PC-9 (cell line): ENCODE measurements around the gene AMDHD1. TPM values are rescaled to one million over a fixed set of nuclear protein-coding genes. Genes with fewer than 3 reads are reported as not detected.

Source experiments
- BruUV-seq: library from RNA; stranded (reverse); fragments of 400-500 nt; replicated peaks from 2 replicates; lab custom pipeline; 2021; lab: Mats Ljungman, UMichigan
- CTCF ChIA-PET: fragments of 300-600 bp; sonication (Branson Sonifier 250); formaldehyde crosslinking; loops from one replicate; lab custom pipeline; 2022; ENCODE audit warnings: antibody characterized with exemption; lab: Charles Lee
- POLR2A ChIA-PET: fragments of 300-600 bp; sonication (Branson Sonifier 250); formaldehyde crosslinking; loops from one replicate; lab custom pipeline; 2022; ENCODE audit warnings: antibody characterized with exemption; ENCODE audit not compliant: unreplicated experiment; lab: Charles Lee
- DNase-seq, 2 experiments: peaks; one replicate each; pipeline versions ENCODE4 v3.0.0 to v3.0.0-alpha.2; 2015 to 2022; ENCODE audit warnings: mixed read lengths in 1 of 2
- H2AFZ ChIP-seq: fragments of 200-600 bp; sonication (generic); 2 replicates; pipeline ENCODE4 v1.8.1; 2017; ENCODE audit warnings: antibody characterized with exemption
- H3F3A ChIP-seq: fragments of 200-600 bp; sonication (generic); 2 replicates; pipeline ENCODE4 v1.8.1; 2017; ENCODE audit warnings: antibody characterized with exemption, mild to moderate bottlenecking, low read depth; ENCODE audit not compliant: insufficient read depth
- H3K27ac ChIP-seq: fragments of 200-600 bp; sonication (generic); 2 replicates; pipeline ENCODE4 v1.6.1; 2016; ENCODE audit warnings: mixed run types
- H3K27me3 ChIP-seq: fragments of 200-600 bp; sonication (generic); 2 replicates; pipeline ENCODE4 v1.6.1; 2016; ENCODE audit warnings: low read depth, mixed run types; ENCODE audit not compliant: insufficient read depth
- H3K36me3 ChIP-seq: fragments of 200-600 bp; sonication (generic); 2 replicates; pipeline ENCODE4 v1.6.1; 2016; ENCODE audit warnings: low read depth, mixed run types
- H3K4me1 ChIP-seq: fragments of 200-600 bp; sonication (generic); replicated peaks from 2 replicates; pipeline ENCODE4 v1.6.1; 2016; ENCODE audit warnings: mixed run types; ENCODE audit not compliant: insufficient read depth
- H3K4me2 ChIP-seq: fragments of 200-600 bp; sonication (generic); 2 replicates; pipeline ENCODE4 v1.6.1; 2017; ENCODE audit warnings: mixed run types
- H3K4me3 ChIP-seq: fragments of 200-600 bp; sonication (generic); 2 replicates; pipeline ENCODE4 v1.6.1; 2016; ENCODE audit warnings: mixed run types
- H3K79me2 ChIP-seq: fragments of 200-600 bp; sonication (generic); 2 replicates; pipeline ENCODE4 v1.6.1; 2017; ENCODE audit warnings: low read depth, mixed run types
- H3K9me2 ChIP-seq: fragments of 200-600 bp; sonication (generic); 2 replicates; pipeline ENCODE4 v1.8.1; 2017; ENCODE audit warnings: mild to moderate bottlenecking; ENCODE audit not compliant: insufficient read depth
- H3K9me3 ChIP-seq: fragments of 200-600 bp; sonication (generic); 2 replicates; pipeline ENCODE4 v1.8.1; 2016; ENCODE audit warnings: low read depth; ENCODE audit not compliant: insufficient read depth
- H4K20me1 ChIP-seq: fragments of 200-600 bp; sonication (generic); 2 replicates; pipeline ENCODE4 v1.8.1; 2017; ENCODE audit not compliant: insufficient read depth
- EZH2 ChIP-seq: fragments of 200-600 bp; sonication (generic); IDR thresholded peaks from 2 replicates; pipeline ENCODE4 v1.8.0; 2017; ENCODE audit warnings: antibody characterized with exemption, low read depth
- intact Hi-C: fragments of 100-400 bp; cut with micrococcal nuclease; formaldehyde crosslinking; loops from one replicate; pipeline ENCODE4 v1.10.0; 2022; ENCODE audit not compliant: unreplicated experiment
- total RNA-seq: library from RNA; stranded (reverse); gene quantifications from 2 replicates; pipeline ENCODE4 v1.2.3, GENCODE V29; 2021
- TF ChIP-seq, protein P1 (sequence below): fragments of 200-600 bp; sonication (generic); conservative IDR thresholded peaks from 2 replicates; pipeline ENCODE4 v1.6.1; 2017; ENCODE audit warnings: mixed run types, antibody characterized with exemption, mild to moderate bottlenecking, moderate library complexity

The AMDHD1 gene
- total RNA-seq, 1 experiment from 2014 or later: 2.9 TPM

DNA sequence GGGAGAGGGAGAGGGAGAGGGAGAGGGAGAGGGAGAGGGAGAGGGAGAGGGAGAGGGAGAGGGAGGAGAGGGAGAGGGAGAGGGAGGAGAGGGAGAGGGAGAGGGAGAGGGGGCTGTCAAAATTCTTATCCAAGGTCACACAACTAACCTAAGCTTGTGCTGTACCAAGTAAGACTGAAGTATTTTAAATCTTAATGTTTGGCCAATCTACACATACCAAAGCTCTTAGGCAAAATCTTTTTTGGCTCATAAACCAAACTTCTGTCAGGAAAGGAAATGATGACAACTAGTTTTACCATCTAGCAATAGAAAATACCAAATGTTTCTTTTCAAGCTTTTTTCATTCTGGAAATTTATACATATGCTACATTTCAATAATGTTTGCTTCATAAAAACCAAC lies 34.6 kb upstream of the AMDHD1 start:
- ChIA-PET CTCF (no interaction called here), POLR2A (interaction anchor here (0.5 kb wide), 1 partner anchor 42 kb away, joined by 3 read pairs; no protein-coding TSS in a partner anchor)
- H3K4me1 ChIP-seq: no peaks in the 10 kb centered on the region
- BruUV-seq: no TSS peak
- intact Hi-C loops: no loop called here
- no peak overlapping the region for H3K27ac ChIP-seq
- H3F3A ChIP-seq: no peaks in the 10 kb centered on the region
- no peaks in the 10 kb centered on the region for H3K27me3 ChIP-seq
- no peaks in the 10 kb centered on the region for H3K9me3 ChIP-seq
- DNase-seq: no peak
- H3K4me3 ChIP-seq: no peak overlapping the region
- no peaks in the 10 kb centered on the region; the same call in 1 of the 2 replicates for H3K9me2 ChIP-seq
- no peaks in the 10 kb centered on the region for H3K36me3 ChIP-seq
- no peak overlapping the region for H3K4me2 ChIP-seq
- no peaks in the 10 kb centered on the region for H4K20me1 ChIP-seq
- H3K79me2 ChIP-seq: no peaks in the 10 kb centered on the region
- no peak overlapping the region for H2AFZ ChIP-seq
- TF ChIP-seq EZH2: no peak
- TF ChIP-seq, protein P1, sequence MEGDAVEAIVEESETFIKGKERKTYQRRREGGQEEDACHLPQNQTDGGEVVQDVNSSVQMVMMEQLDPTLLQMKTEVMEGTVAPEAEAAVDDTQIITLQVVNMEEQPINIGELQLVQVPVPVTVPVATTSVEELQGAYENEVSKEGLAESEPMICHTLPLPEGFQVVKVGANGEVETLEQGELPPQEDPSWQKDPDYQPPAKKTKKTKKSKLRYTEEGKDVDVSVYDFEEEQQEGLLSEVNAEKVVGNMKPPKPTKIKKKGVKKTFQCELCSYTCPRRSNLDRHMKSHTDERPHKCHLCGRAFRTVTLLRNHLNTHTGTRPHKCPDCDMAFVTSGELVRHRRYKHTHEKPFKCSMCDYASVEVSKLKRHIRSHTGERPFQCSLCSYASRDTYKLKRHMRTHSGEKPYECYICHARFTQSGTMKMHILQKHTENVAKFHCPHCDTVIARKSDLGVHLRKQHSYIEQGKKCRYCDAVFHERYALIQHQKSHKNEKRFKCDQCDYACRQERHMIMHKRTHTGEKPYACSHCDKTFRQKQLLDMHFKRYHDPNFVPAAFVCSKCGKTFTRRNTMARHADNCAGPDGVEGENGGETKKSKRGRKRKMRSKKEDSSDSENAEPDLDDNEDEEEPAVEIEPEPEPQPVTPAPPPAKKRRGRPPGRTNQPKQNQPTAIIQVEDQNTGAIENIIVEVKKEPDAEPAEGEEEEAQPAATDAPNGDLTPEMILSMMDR: no peak

DNA sequence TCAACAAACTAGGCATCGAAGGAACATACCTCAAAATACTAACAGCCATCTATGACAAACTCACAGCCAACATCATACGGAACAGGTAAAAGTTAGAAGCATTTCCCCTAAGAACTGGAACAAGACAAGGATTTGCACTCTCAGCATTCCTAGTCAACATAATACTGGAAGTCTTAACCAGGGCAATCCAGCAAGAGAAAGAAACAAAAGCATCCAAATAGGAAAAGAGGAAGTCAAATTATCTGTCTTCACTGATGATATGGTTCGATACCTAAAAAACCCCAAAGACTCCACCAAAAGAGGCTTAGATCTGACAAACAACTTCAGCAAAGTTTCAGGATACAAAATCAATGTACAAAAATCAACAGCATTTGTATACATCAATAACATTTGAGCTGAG lies 33.3 kb upstream of the AMDHD1 start:
- no peaks in the 10 kb centered on the region for H3F3A ChIP-seq
- ChIA-PET CTCF (no interaction called here), POLR2A (no interaction called here)
- no peak for TF ChIP-seq EZH2
- TF ChIP-seq, protein P1: no peak
- no peaks in the 10 kb centered on the region for H3K4me1 ChIP-seq
- H4K20me1 ChIP-seq: no peaks in the 10 kb centered on the region
- H3K27ac ChIP-seq: no peak overlapping the region
- BruUV-seq: no TSS peak
- no peak overlapping the region for H2AFZ ChIP-seq
- DNase-seq: no peak
- H3K4me2 ChIP-seq: no peak overlapping the region
- no peaks in the 10 kb centered on the region; the same call in 1 of the 2 replicates for H3K9me2 ChIP-seq
- H3K79me2 ChIP-seq: no peaks in the 10 kb centered on the region
- no peaks in the 10 kb centered on the region for H3K36me3 ChIP-seq
- no peaks in the 10 kb centered on the region for H3K9me3 ChIP-seq
- H3K27me3 ChIP-seq: no peaks in the 10 kb centered on the region
- intact Hi-C loops: no loop called here
- no peak overlapping the region for H3K4me3 ChIP-seq

DNA sequence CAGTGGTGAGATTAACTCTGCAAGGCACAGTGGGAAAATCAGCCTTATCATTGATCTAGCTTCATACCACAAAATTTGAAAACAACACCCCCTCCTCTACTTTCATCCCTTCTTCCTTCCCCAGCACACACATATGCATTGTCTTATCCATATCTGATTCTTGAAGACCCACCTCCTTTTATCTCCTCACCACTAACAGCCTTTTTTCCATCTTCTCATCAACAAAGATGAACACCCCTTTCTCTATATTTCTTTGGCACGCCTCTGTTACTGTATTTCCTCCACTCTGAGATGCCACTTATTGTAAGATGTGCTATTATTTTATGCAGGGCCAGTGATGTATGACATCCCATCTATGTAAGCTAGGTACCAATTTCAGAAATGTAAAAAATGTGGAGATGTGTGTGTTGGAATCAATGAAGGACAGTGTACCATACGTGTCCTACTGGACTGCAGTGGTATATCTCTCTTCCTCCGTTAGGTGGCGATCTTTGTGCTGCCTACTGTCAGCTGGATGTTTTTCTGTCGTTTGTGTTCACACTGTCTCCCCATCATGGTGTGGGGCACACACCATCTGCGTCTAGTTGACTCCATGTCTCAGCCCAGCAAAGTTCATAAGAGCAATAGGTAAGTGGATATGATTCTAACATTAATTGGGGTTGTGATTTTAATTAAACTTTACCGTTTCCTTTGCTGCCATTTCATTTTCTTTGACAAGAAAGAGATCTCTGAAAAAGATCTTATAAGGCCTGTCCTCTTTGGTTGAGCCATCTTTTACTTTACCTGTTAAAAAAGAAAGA lies 24.7 kb upstream of the AMDHD1 start:
- Histone ChIP-seq H3K27me3 (no peaks in the 10 kb centered on the region), H3K4me1 (no peaks in the 10 kb centered on the region), H3K79me2 (no peaks in the 10 kb centered on the region), H3K27ac (no peak overlapping the region), H3K4me3 (no peak overlapping the region), H3K4me2 (no peak overlapping the region), H2AFZ (0 out of 2 replicates have a peak overlapping the region, but pooled peaks have one; percentile 23), H4K20me1 (no peaks in the 10 kb centered on the region), H3F3A (no peaks in the 10 kb centered on the region), H3K36me3 (no peaks in the 10 kb centered on the region), H3K9me2 (no peaks in the 10 kb centered on the region), H3K9me3 (no peaks in the 10 kb centered on the region)
- peak; percentile 9 to 39 for DNase-seq
- POLR2A ChIA-PET: interaction anchor here (0.6 to 0.7 kb wide), 2 partner anchors 33 to 154 kb away, joined by 4 to 7 read pairs; no protein-coding TSS in a partner anchor
- TF ChIP-seq, protein P1: peak; percentile 86
- no peak for TF ChIP-seq EZH2
- no TSS peak for BruUV-seq
- CTCF ChIA-PET: interaction anchor here (0.5 to 1.7 kb wide), 3 partner anchors 80 to 297 kb away, joined by 4 to 11 read pairs (median 5); no protein-coding TSS in a partner anchor
- intact Hi-C loops: no loop called here
